NCI-H128 (cell line): ENCODE data around the gene ADGRG3.

ENCODE experiments used
- DNase-seq: peaks from one replicate; lab custom pipeline; 2025; ENCODE audit not compliant: unreplicated experiment; lab: John Stamatoyannopoulos, UW

The ADGRG3 gene

DNA sequence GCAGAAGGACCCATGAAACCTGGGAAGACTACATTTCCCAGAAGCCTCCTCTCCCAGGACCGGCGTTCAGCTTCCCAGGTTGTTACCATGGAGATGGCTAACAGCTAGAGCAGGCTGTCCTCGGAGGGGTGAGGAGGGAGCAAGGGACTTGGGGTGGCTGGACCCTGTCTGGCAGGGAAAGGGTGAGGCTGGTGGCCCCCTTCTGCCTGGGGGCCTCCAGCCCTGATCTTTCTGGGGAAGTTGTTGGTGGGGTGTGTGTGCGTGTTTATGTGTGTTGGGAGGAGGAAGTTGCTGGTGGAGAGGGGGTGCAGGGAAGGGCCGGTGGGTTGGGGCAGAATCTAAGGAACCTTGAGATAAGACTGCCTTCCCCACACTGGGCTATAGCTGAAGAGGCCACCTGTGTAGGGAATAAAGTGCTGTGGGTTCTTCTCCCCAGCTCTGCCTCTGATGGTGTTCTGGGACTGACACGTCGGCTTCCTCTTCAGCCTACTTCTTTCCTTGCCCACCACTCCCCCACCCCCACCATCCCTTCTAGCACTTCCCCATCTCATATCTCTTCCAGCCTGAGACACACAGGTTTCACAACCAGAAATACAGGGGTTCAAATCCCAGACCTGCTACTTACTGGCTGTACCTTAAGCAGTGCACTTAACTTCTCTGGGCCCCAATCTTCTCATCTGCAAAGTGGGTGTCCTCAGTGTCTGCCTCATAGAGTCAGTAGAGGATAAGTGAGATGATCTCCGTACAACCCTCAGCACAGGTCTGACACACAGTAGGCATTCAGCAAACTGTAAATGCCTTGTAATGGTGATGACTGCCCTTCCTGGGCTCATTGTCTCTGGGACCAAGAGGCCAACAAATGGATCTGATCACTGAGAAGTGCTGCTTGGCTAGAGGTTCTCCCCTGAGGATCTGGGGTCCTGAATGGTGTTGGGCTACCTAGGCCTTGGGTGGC is 26.9 kb downstream of the ADGRG3 start, which contains the start of gene DRC7:
DRC7 (plus strand) TSS at position 82 of the 955 bp plus-strand sequence. CDS start 3,144 bp downstream, outside the sequence.
- no peak for DNase-seq

DNA sequence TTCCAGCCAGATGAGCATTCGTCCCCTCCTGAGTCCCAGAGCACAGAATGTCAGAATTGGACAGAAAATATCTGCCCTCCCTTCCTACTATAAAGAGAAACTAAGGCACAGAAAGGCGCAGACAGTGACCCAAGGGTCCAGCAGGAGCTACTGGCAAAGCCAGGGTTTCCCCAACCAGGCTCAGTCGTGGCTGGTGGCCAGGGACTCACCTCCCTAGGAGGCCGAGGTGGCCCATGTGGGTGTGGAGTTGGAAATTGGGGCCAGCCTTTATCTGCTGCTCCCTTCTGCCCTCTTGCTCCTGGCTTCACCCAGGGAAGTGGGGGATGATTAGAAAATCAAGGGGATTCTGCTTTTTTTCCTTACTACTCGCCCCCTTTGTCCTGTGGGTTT is 27.6 kb downstream of the ADGRG3 start:
- DNase-seq, result no peak

GRCh38 chr16:57696240-57696639 is 28.1 kb downstream of the ADGRG3 start:
- DNase-seq, result no peak

GRCh38 chr16:57697896-57698537 is 29.9 kb downstream of the ADGRG3 start:
- no peak for DNase-seq

DNA sequence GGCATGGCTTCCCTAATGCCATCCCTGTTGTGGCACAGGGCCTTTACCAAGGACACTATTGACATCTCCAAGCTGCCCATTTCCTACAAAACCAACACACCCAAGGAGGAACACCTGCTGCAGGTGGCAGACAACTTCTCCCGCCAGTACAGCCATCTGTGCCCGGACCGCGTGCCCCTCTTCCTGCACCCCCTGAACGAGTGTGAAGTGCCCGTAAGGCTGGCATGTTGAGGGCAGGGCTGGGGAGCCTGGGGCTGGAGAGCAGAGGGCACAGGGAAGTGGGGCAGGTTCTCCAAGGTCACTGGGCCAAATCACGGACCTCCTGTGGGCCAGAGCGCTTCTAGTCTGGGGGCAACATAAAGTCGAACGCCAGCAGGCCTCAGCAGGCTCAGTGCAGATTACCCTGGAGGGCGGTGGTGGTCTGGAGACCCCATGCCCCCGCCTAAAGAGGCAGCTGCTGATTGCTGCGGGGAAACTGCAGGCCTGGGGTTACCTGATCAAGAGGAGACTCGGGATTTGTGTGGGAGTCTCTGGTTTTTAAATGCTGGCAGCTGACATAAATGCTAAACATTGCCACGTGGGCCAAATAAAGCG is 30.8 kb downstream of the ADGRG3 start:
- DNase-seq, result no peak

- DNase-seq, result no peak
These were observed 31.4 kb downstream of the ADGRG3 start for GRCh38 chr16:57699481-57699880.

DNA sequence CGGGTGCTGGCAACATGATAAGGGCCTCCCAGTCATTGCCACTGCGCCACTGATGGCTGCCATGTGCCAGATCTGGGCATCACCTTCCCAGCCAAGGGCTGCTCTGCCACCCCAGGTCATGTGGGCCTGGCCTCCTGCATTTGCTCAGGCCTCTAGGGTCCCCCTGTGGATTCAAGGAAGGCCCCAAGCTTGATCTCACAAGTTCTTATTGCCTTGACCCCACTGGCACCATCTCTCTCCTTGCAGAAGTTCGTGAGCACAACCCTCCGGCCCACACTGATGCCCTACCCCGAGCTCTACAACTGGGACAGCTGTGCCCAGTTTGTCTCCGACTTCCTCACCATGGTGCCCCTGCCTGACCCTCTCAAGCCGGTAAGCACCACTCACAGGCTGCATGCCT is 31.8 kb downstream of the ADGRG3 start:
- DNase-seq, result no peak

DNA sequence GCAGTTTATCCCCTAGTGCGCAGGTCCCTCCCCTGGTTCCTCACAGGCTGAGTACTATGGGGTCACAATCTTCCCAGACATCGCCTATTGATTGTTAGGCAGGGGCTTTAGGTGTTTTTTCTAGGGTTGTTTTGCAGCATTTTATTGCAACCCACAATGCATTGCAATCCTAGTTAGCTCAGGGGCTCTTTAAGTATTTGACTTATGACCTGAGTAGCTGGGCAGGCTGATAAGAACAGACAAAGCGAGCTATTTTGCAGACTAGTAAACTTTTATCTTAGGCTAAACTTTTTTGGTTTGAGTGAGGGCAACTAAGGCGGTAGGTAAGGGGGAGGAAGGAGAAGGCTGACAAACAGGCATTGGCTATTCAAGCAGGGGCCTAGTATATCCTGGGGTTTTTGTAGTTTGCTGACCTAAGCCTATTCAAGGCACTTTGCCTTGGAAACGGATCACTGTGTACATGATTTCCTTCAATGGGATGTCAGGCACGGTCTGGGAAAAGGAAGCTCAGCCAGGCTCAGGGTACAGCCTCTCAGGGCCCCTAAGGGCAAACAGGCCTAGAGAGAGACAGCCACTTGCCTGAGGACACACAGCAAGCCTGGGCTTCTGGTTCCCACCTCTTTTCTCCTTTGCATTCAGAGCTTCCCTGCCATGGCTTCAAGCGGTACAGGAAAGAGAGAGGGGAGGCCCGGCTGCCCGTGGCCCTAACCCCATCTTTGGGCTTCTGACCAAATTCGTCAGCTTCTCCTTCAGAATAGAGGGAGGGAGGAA is 32.9 kb downstream of the ADGRG3 start:
- no peak for DNase-seq

DNA sequence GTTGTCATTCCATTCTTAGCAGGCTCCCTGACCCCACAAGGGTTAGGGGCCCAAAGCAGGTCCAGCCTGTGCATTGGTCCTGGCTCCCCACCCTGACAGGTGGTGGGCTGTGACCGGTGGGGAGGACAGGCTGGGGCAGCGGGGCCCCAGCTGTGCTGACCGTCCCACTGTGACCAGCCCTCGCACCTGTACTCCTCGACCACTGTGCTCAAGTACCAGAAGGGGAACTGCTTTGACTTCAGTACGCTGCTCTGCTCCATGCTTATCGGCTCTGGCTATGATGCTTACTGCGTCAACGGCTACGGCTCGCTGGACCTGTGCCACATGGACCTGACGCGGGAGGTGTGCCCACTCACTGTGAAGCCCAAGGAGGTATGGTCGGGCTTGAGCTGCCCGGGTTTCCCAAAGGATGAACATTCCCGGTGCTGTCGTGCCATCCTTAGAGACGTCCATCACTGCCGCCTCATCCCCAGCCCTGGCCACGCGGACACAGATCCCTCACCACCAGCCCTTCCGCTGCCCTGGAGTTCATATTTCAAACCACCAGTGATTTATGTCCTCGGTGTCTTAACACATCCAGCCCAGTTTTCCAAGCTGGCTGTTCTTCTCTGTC is 33.8 kb downstream of the ADGRG3 start:
- DNase-seq, result no peak

GRCh38 chr16:57703416-57704010 is 35.4 kb downstream of the ADGRG3 start:
- DNase-seq, result no peak

- DNase-seq, result no peak
These were observed 36.2 kb downstream of the ADGRG3 start for GRCh38 chr16:57704011-57704904.

DNA sequence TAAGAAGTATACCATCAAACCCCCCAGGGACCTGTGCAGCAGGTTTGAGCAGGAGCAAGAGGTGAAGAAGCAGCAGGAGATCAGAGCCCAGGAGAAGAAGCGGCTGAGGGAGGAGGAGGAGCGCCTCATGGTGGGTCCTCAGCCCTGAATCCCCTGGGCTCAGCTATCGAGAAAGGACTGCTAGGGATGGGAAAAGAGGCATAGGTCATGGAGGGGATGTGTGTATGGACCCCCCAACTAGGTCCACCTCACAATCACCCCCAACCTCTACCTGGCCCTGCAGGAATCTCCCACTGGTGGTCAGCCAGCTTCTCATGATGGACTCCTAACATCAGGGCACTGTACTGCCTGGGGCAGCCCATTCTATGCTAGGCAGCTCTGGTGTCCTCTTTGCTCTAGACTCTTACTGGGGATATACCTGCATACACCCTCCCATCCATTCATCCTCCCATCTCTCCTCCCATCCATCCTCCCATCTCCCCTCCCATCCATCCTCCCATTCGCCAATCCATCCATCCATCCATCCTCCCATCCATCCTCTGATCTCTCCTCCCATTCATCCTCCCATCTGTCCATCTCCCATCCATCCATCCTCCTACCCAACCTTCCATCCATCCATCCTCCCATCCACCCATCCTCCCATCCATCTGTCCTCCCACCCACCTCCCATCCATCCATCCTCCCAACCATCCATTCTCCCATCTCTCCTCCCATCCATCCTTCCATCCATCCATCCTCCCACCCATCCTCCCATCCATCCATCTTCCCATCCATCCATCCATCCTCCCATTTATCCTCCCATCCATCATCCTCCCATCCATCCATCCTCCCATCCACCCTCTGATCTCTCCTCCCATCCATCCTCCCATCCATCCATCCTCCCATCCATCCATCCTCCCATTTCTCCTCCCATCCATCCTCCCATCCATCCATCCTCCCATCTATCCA is 37.1 kb downstream of the ADGRG3 start:
- no peak for DNase-seq

GRCh38 chr16:57706717-57707116 is 38.6 kb downstream of the ADGRG3 start:
- DNase-seq, result no peak

DNA sequence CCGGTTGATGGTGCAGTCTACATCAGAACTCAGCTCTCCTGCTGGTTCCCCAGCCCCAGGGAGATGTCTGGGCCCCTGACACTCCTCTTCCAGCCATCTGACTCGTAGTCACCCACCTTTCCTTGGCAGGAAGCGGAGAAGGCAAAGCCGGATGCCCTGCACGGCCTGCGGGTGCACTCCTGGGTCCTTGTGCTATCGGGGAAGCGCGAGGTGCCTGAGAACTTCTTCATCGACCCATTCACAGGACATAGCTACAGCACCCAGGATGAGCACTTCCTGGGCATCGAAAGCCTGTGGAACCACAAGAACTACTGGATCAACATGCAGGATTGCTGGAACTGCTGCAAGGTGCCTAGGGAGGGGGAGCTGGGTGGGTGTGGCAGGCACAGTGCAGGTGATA is 39.2 kb downstream of the ADGRG3 start:
- DNase-seq, result no peak

- no peak for DNase-seq
These were observed 40.1 kb downstream of the ADGRG3 start for GRCh38 chr16:57708168-57708567.

DNA sequence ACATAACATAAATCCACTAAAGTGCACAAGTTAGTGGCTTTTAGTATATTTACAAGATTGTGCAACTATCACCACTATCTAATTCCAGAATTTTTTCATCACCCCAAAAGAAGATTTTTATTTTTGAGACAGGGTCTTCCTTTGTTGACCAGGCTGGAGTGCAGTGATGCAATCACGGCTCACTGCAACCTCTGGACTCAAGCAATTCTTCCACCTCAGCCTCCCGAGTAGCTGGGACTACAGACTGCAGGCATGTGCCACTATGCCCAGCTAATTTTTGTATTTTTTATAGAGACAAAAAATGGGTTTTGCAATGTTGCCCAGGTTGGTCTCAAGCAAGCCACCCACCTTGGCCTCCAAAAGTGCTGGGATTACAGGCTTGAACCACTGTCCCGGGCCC is 41.6 kb downstream of the ADGRG3 start:
- no peak for DNase-seq

DNA sequence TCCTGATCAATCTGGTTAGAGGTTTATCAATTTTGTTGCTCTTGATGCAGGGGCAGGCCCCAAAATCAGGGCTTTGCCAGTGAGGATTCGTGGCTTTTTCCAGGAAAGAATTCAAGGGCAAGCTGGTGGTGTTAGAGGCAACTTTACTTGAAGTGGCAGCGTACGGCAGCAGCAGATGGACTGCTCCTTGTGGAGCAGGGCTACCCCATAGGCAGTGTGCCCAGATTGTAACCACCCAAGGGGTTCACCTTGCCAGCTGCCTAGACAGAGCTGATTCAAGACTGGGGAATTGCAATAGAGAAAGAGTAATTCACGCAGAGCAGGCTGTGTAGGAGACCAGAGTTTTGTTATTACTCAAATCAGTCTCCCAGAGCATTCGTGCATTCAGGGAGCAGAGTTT is 43.2 kb downstream of the ADGRG3 start:
- DNase-seq, result no peak

DNA sequence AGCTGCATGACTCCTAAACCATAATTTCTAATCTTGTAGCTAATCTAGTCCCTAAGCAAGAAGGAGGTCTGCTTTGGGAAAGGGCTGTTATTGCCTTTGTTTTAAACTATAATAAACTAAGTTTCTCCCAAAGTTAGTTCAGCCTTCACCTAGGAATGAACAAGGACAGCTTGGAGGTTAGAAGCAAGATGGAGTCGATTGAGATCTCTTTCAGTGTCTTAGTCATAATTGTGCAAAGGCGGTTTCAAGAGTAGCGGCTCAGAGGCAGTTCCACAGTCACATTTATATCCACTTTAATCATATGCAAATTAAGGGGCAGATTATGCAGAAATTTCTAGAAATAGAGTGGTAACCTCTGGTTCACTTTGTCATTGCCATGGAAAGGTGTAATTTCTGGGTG is 43.9 kb downstream of the ADGRG3 start:
- DNase-seq, result no peak
